IMR-90 (cell line): ENCODE measurements around the gene GCC1. TPM values are rescaled to one million over a fixed set of nuclear protein-coding genes. Genes with fewer than 3 reads are reported as not detected.

Experiments
- ATAC-seq: fragments of 200-7000 bp; cut with Tn5 transposase; 2 replicates; pipeline ENCODE4 v1.9.1; 2020; ENCODE audit warnings: low read depth, mild to moderate bottlenecking, moderate library complexity
- BruUV-seq: library from RNA; stranded (reverse); fragments of 400-500 nt; replicated peaks from 2 replicates; lab custom pipeline; 2021; lab: Mats Ljungman, UMichigan
- CTCF ChIA-PET: fragments of 300-600 bp; formaldehyde crosslinking; extraction: SDS; loops from one replicate; lab custom pipeline; 2021; ENCODE audit warnings: antibody characterized with exemption; lab: Yijun Ruan, JAX
- POLR2A ChIA-PET: fragments of 300-600 bp; sonication (Branson Sonifier 250); formaldehyde crosslinking; loops from one replicate; lab custom pipeline; 2022; ENCODE audit warnings: antibody characterized with exemption; ENCODE audit not compliant: unreplicated experiment; lab: Charles Lee
- DNase-seq: peaks from one replicate; pipeline ENCODE4 v3.0.0; 2013
- H2AFZ ChIP-seq: replicated peaks from 2 replicates; pipeline ENCODE3; 2013; ENCODE audit warnings: low read length, mild to moderate bottlenecking; ENCODE audit not compliant: poor library complexity
- H2AK5ac ChIP-seq: 2 replicates; pipeline ENCODE4 v1.6.1; 2013; ENCODE audit warnings: low read depth, low read length, inconsistent platforms
- H2AK9ac ChIP-seq: replicated peaks from 2 replicates; pipeline ENCODE3; 2013; ENCODE audit warnings: mild to moderate bottlenecking, low read depth, low read length, moderate library complexity; ENCODE audit not compliant: poor library complexity
- H2BK120ac ChIP-seq: 2 replicates; pipeline ENCODE4 v1.6.1; 2013; ENCODE audit warnings: low read depth, low read length, inconsistent platforms
- H2BK15ac ChIP-seq: 3 replicates; pipeline ENCODE4 v1.6.1; 2013; ENCODE audit warnings: low read depth, low read length, inconsistent platforms
- H2BK20ac ChIP-seq: 2 replicates; pipeline ENCODE4 v1.6.1; 2013; ENCODE audit warnings: low read depth, mild to moderate bottlenecking, inconsistent platforms, low read length, moderate library complexity
- H2BK5ac ChIP-seq: 2 replicates; pipeline ENCODE4 v1.6.1; 2013; ENCODE audit warnings: mild to moderate bottlenecking, low read depth, low read length, inconsistent platforms; ENCODE audit not compliant: poor library complexity, severe bottlenecking
- H3K14ac ChIP-seq: replicated peaks from 2 replicates; pipeline ENCODE4 v1.6.1; 2013; ENCODE audit warnings: low read depth, low read length, inconsistent platforms
- H3K18ac ChIP-seq: 2 replicates; pipeline ENCODE4 v1.6.1; 2013; ENCODE audit warnings: low read depth, low read length, control low read depth
- H3K23ac ChIP-seq: 2 replicates; pipeline ENCODE4 v1.6.1; 2013; ENCODE audit warnings: low read depth, low read length, inconsistent platforms
- H3K27ac ChIP-seq: 2 replicates; pipeline ENCODE4 v1.5.1; 2013; ENCODE audit warnings: mild to moderate bottlenecking, control low read depth, low read length; ENCODE audit not compliant: insufficient read depth
- H3K27me3 ChIP-seq: 2 replicates; pipeline ENCODE4 v1.6.1; 2013; ENCODE audit warnings: low read length; ENCODE audit not compliant: control insufficient read depth, insufficient read depth
- H3K36me3 ChIP-seq: 2 replicates; pipeline ENCODE4 v1.6.1; 2013; ENCODE audit warnings: low read length, mixed read lengths; ENCODE audit not compliant: control insufficient read depth, insufficient read depth
- H3K4ac ChIP-seq: 2 replicates; pipeline ENCODE4 v1.6.1; 2013; ENCODE audit warnings: low read depth, low read length, inconsistent platforms
- H3K4me1 ChIP-seq: 2 replicates; pipeline ENCODE4 v1.6.1; 2013; ENCODE audit warnings: low read length, mixed read lengths; ENCODE audit not compliant: control insufficient read depth, insufficient read depth
- H3K4me2 ChIP-seq: 2 replicates; pipeline ENCODE4 v1.6.1; 2013; ENCODE audit warnings: low read depth, mild to moderate bottlenecking, control low read depth, low read length, moderate library complexity
- H3K4me3 ChIP-seq: 2 replicates; pipeline ENCODE4 v1.5.1; 2013; ENCODE audit warnings: low read depth, mild to moderate bottlenecking, control low read depth, low read length, moderate library complexity; ENCODE audit not compliant: insufficient read depth
- H3K56ac ChIP-seq: 2 replicates; pipeline ENCODE4 v1.6.1; 2013; ENCODE audit warnings: low read length, inconsistent platforms; ENCODE audit not compliant: insufficient read depth; ENCODE audit errors: extremely low read depth
- H3K79me1 ChIP-seq, 2 experiments: 2 replicates each; pipeline ENCODE4 v1.6.1; 2013; ENCODE audit warnings: low read length in 2 of 2, inconsistent platforms in 1 of 2, low read depth in 1 of 2
- H3K9ac ChIP-seq: 2 replicates; pipeline ENCODE4 v1.6.1; 2013; ENCODE audit warnings: low read depth, low read length, control low read depth
- H3K9me1 ChIP-seq: 2 replicates; pipeline ENCODE4 v1.6.1; 2013; ENCODE audit warnings: low read length, inconsistent platforms; ENCODE audit not compliant: insufficient read depth
- H3K9me3 ChIP-seq: 2 replicates; pipeline ENCODE4 v1.6.1; 2013; ENCODE audit warnings: low read length; ENCODE audit not compliant: control insufficient read depth, insufficient read depth
- H4K20me1 ChIP-seq: 2 replicates; pipeline ENCODE4 v1.6.1; 2013; ENCODE audit warnings: low read length, inconsistent platforms; ENCODE audit not compliant: insufficient read depth
- H4K5ac ChIP-seq: 2 replicates; pipeline ENCODE4 v1.6.1; 2013; ENCODE audit warnings: mild to moderate bottlenecking, low read depth, low read length, control low read depth
- H4K8ac ChIP-seq, 2 experiments: 2 replicates each; pipeline ENCODE4 v1.6.1; 2013; ENCODE audit warnings: low read depth in 2 of 2, low read length in 2 of 2, control low read depth in 1 of 2, inconsistent platforms in 1 of 2
- H4K91ac ChIP-seq: 2 replicates; pipeline ENCODE4 v1.6.1; 2013; ENCODE audit warnings: low read depth, low read length, inconsistent platforms; ENCODE audit not compliant: insufficient read depth
- BHLHE40 ChIP-seq: fragments of 150-350 bp; IDR thresholded peaks from 2 replicates; pipeline ENCODE4 v1.6.1; 2016; ENCODE audit warnings: mild to moderate bottlenecking, low read depth, low read length
- CEBPB ChIP-seq: IDR thresholded peaks from 2 replicates; pipeline ENCODE4 v1.6.1; 2012; ENCODE audit warnings: low read depth, low read length, improper control_type of control experiment
- CHD1 ChIP-seq: IDR thresholded peaks from 2 replicates; pipeline ENCODE4 v1.6.1; 2012; ENCODE audit warnings: low read depth, low read length, improper control_type of control experiment
- FOS ChIP-seq: fragments of 150-350 bp; IDR thresholded peaks from 2 replicates; pipeline ENCODE4 v1.6.1; 2016; ENCODE audit warnings: low read depth, low read length
- MAFK ChIP-seq: IDR thresholded peaks from 2 replicates; pipeline ENCODE4 v1.6.1; 2012; ENCODE audit warnings: low read depth, low read length, improper control_type of control experiment
- MAZ ChIP-seq: IDR thresholded peaks from 2 replicates; pipeline ENCODE4 v1.6.1; 2012; ENCODE audit warnings: low read depth, mild to moderate bottlenecking, low read length, improper control_type of control experiment, moderate library complexity, borderline replicate concordance
- MXI1 ChIP-seq: IDR thresholded peaks from 2 replicates; pipeline ENCODE4 v1.6.1; 2012; ENCODE audit warnings: low read depth, mild to moderate bottlenecking, low read length, moderate library complexity, borderline replicate concordance
- NFE2L2 ChIP-seq: fragments of 150-350 bp; IDR thresholded peaks from 2 replicates; pipeline ENCODE4 v1.6.1; 2016; ENCODE audit warnings: low read depth, mild to moderate bottlenecking, low read length
- POLR2A ChIP-seq: IDR thresholded peaks from 2 replicates; pipeline ENCODE4 v1.6.1; 2012; ENCODE audit warnings: mild to moderate bottlenecking, low read depth, low read length
- RCOR1 ChIP-seq: IDR thresholded peaks from 2 replicates; pipeline ENCODE4 v1.6.1; 2012; ENCODE audit warnings: mild to moderate bottlenecking, low read length, improper control_type of control experiment; ENCODE audit not compliant: insufficient replicate concordance
- RFX5 ChIP-seq: IDR thresholded peaks from 2 replicates; pipeline ENCODE4 v1.8.0; 2012; ENCODE audit warnings: low read depth, mild to moderate bottlenecking, low read length, moderate library complexity
- SMC3 ChIP-seq: fragments of 150-350 bp; IDR thresholded peaks from 2 replicates; pipeline ENCODE4 v1.6.1; 2016; ENCODE audit warnings: low read depth, mild to moderate bottlenecking, antibody characterized with exemption, low read length, moderate library complexity
- dilution Hi-C: fragments of 300-500 bp; cut with HindIII; formaldehyde crosslinking; loops from one replicate; pipeline ENCODE4 v1.14.3; 2018; ENCODE audit warnings: low sequenced_read_pairs; ENCODE audit not compliant: unreplicated experiment
- in situ Hi-C: fragments of 300-500 bp; cut with MboI; formaldehyde crosslinking; loops from 3 replicates; pipeline ENCODE4 v1.14.3; 2019; ENCODE audit warnings: low sequenced_read_pairs, inconsistent platforms, mixed read lengths
- intact Hi-C: fragments of 100-400 bp; cut with micrococcal nuclease; formaldehyde crosslinking; loops from 2 replicates; pipeline ENCODE4 v1.10.0; 2022
- polyA plus RNA-seq, 3 experiments: library from polyadenylated mRNA; depleted of rRNA; stranded (reverse); fragments of >200 nt; gene quantifications; 2 replicates each; pipeline ENCODE4 v1.2.3, GENCODE V29; 2012; ENCODE audit warnings: low replicate concordance in 1 of 3
- total RNA-seq: library from RNA; depleted of rRNA; stranded (reverse); fragments of >200 nt; gene quantifications from 2 replicates; pipeline ENCODE4 v1.2.3, GENCODE V29; 2012
- TF ChIP-seq, protein P1 (sequence below): conservative IDR thresholded peaks from 2 replicates; pipeline ENCODE4 v1.5.1; 2012; ENCODE audit warnings: mild to moderate bottlenecking, low read depth, low read length, improper control_type of control experiment
- TF ChIP-seq, protein P2 (sequence below): fragments of 150-350 bp; IDR thresholded peaks from 2 replicates; pipeline ENCODE4 v1.6.1; 2017; ENCODE audit warnings: mild to moderate bottlenecking, antibody characterized with exemption, low read length, low read depth

Gene GCC1
- total and polyA plus RNA-seq, 2 of the 4 experiments (the other 2 are of a cell fraction), result 6.1 to 22.9 TPM

DNA sequence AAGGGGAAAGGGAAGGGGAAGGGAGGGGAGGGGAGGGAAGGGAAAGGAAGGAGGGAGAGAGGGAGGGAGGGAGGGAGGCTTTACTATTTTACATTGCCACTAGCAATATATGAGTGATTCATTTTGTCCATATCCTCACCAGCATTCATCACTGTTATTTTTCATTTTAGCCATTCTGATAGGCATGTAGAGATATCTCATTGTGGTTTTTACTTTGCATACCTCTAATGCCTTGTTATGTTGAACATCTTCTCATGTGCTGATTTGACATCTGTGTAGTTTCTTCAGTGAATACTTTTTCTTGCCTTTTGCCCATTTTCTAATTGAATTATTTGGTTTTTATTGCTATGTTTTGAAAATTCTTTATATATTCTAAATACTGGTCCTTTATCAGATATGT lies 52.7 kb downstream of the GCC1 start:
- TF ChIP-seq, protein P1, sequence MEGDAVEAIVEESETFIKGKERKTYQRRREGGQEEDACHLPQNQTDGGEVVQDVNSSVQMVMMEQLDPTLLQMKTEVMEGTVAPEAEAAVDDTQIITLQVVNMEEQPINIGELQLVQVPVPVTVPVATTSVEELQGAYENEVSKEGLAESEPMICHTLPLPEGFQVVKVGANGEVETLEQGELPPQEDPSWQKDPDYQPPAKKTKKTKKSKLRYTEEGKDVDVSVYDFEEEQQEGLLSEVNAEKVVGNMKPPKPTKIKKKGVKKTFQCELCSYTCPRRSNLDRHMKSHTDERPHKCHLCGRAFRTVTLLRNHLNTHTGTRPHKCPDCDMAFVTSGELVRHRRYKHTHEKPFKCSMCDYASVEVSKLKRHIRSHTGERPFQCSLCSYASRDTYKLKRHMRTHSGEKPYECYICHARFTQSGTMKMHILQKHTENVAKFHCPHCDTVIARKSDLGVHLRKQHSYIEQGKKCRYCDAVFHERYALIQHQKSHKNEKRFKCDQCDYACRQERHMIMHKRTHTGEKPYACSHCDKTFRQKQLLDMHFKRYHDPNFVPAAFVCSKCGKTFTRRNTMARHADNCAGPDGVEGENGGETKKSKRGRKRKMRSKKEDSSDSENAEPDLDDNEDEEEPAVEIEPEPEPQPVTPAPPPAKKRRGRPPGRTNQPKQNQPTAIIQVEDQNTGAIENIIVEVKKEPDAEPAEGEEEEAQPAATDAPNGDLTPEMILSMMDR, result no peak
- TF ChIP-seq BHLHE40 (no peak), CHD1 (no peak), FOS (no peak), POLR2A (no peak), NFE2L2 (no peak), MXI1 (no peak), CEBPB (no peak), RCOR1 (no peak), MAFK (no peak), SMC3 (no peak), RFX5 (no peak), MAZ (no peak)
- TF ChIP-seq, protein P2, sequence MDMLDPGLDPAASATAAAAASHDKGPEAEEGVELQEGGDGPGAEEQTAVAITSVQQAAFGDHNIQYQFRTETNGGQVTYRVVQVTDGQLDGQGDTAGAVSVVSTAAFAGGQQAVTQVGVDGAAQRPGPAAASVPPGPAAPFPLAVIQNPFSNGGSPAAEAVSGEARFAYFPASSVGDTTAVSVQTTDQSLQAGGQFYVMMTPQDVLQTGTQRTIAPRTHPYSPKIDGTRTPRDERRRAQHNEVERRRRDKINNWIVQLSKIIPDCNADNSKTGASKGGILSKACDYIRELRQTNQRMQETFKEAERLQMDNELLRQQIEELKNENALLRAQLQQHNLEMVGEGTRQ, result no peak
- Histone ChIP-seq H3K4me3 (no peak overlapping the region), H2BK15ac (no peak overlapping the region), H3K27ac (no peak overlapping the region), H3K56ac (no peak overlapping the region), H2AFZ (no peak overlapping the region), H2AK9ac (no peak overlapping the region), H3K27me3 (peaks cover 23% of the 10 kb centered on the region), H2BK5ac (no peak overlapping the region), H3K9me1 (no peaks in the 10 kb centered on the region), H4K5ac (no peak overlapping the region), H3K9ac (no peak overlapping the region), H3K23ac (no peak overlapping the region), H3K4me2 (no peak overlapping the region), H4K8ac (no peak overlapping the region), H3K36me3 (no peaks in the 10 kb centered on the region), H2BK20ac (no peak overlapping the region), H4K20me1 (no peaks in the 10 kb centered on the region), H2BK120ac (no peak overlapping the region), H3K4me1 (no peaks in the 10 kb centered on the region), H3K4ac (no peak overlapping the region), H3K14ac (no peak overlapping the region), H4K91ac (no peak overlapping the region), H3K79me1 (no peaks in the 10 kb centered on the region), H3K18ac (no peak overlapping the region), H3K9me3 (no peaks in the 10 kb centered on the region), H2AK5ac (no peak overlapping the region)
- ATAC-seq (no peak), DNase-seq (no peak)
- dilution Hi-C loops (no loop called here), in situ Hi-C loops (no loop called here), intact Hi-C loops (no loop called here)
- ChIA-PET CTCF (no interaction called here), POLR2A (no interaction called here)
- no TSS peak for BruUV-seq
